Measurements from ENCODE around the gene SLC44A5. TPM values are rescaled to one million over a fixed set of nuclear protein-coding genes. Genes with fewer than 3 reads are reported as not detected.

Gene SLC44A5
- total RNA-seq, 1 experiment from 2014 or later: 0.18 TPM

- TF ChIP-seq REST (IDR thresholded peaks at IDR 0.05; ENCODE audit: insufficient read depth in 1 of 2, low read depth in 2 of 2, low read length in 1 of 2) (no peak), SIN3A (IDR thresholded peaks at IDR 0.05; ENCODE audit: borderline replicate concordance, insufficient read depth, low read depth, low read length) (no peak), CTCF (IDR thresholded peaks at IDR 0.05) (no peak), TCF7L2 (IDR thresholded peaks at IDR 0.05; ENCODE audit: low read depth, low read length) (no peak), POLR2AphosphoS5 (IDR thresholded peaks at IDR 0.05; ENCODE audit: low read depth, low read length) (no peak)
- no peaks in the 10 kb centered on the region for H3K27me3 ChIP-seq (ENCODE audit: control insufficient read depth, insufficient read depth, low read length)
- ATAC-seq (no peak), DNase-seq (ENCODE audit: low read depth, low spot score) (no peak)
- in situ Hi-C loops (cut with HindIII; ENCODE audit: low pct_unique_long_range_greater_than_20kb, low sequenced_read_pairs) (no loop called here), intact Hi-C loops (cut with micrococcal nuclease; ENCODE audit: unreplicated experiment) (no loop called here)
- BruUV-seq (replicated peaks): no TSS peak
- ChIA-PET CTCF (no interaction called here), POLR2A (no interaction called here)
- H3K36me3 ChIP-seq (ENCODE audit: control insufficient read depth, insufficient read depth, low read length): no peaks in the 10 kb centered on the region
- no peak overlapping the region for H3K4me3 ChIP-seq (ENCODE audit: low read depth in 2 of 2, low read length in 2 of 2)
- H3K27ac ChIP-seq (ENCODE audit: low read length): no peak overlapping the region
- no peaks in the 10 kb centered on the region for H3K4me1 ChIP-seq (ENCODE audit: control insufficient read depth, insufficient read depth, low read length)
- H3K9me3 ChIP-seq (ENCODE audit: control insufficient read depth, insufficient read depth, low read depth, low read length): no peaks in the 10 kb centered on the region
Measured at GRCh38 chr1:75166821-75167220, 444.1 kb downstream of the SLC44A5 start.

GRCh38 chr1:75165264-75165663 lies 445.6 kb downstream of the SLC44A5 start:
- intact Hi-C loops (cut with micrococcal nuclease; ENCODE audit: unreplicated experiment) (no loop called here), in situ Hi-C loops (cut with HindIII; ENCODE audit: low pct_unique_long_range_greater_than_20kb, low sequenced_read_pairs) (no loop called here)
- Histone ChIP-seq H3K27ac (ENCODE audit: low read length) (no peak overlapping the region), H3K27me3 (ENCODE audit: control insufficient read depth, insufficient read depth, low read length) (no peaks in the 10 kb centered on the region), H3K9me3 (ENCODE audit: control insufficient read depth, insufficient read depth, low read depth, low read length) (no peaks in the 10 kb centered on the region), H3K4me3 (ENCODE audit: low read depth in 2 of 2, low read length in 2 of 2) (no peak overlapping the region), H3K36me3 (ENCODE audit: control insufficient read depth, insufficient read depth, low read length) (no peaks in the 10 kb centered on the region), H3K4me1 (ENCODE audit: control insufficient read depth, insufficient read depth, low read length) (no peaks in the 10 kb centered on the region)
- CTCF ChIA-PET: no interaction called here
- DNase-seq (ENCODE audit: low read depth, low spot score) (no peak), ATAC-seq (no peak)
- BruUV-seq (replicated peaks): no TSS peak
- no peak for TF ChIP-seq TCF7L2 (IDR thresholded peaks at IDR 0.05; ENCODE audit: low read depth, low read length)
- TF ChIP-seq POLR2AphosphoS5 (IDR thresholded peaks at IDR 0.05; ENCODE audit: low read depth, low read length): no peak
- POLR2A ChIA-PET: no interaction called here

- CTCF ChIA-PET: no interaction called here
- Histone ChIP-seq H3K36me3 (ENCODE audit: control insufficient read depth, insufficient read depth, low read length) (no peaks in the 10 kb centered on the region), H3K27ac (ENCODE audit: low read length) (no peak overlapping the region), H3K27me3 (ENCODE audit: control insufficient read depth, insufficient read depth, low read length) (no peaks in the 10 kb centered on the region), H3K4me3 (ENCODE audit: low read depth in 2 of 2, low read length in 2 of 2) (no peak overlapping the region), H3K4me1 (ENCODE audit: control insufficient read depth, insufficient read depth, low read length) (no peaks in the 10 kb centered on the region), H3K9me3 (ENCODE audit: control insufficient read depth, insufficient read depth, low read depth, low read length) (no peaks in the 10 kb centered on the region; the same call in 1 of the 2 replicates)
- no TSS peak for BruUV-seq (replicated peaks)
- ATAC-seq (no peak), DNase-seq (ENCODE audit: low read depth, low spot score) (no peak)
- POLR2A ChIA-PET: no interaction called here
- in situ Hi-C loops (cut with HindIII; ENCODE audit: low pct_unique_long_range_greater_than_20kb, low sequenced_read_pairs): no loop called here
- intact Hi-C loops (cut with micrococcal nuclease; ENCODE audit: unreplicated experiment): no loop called here
- TF ChIP-seq TCF7L2 (IDR thresholded peaks at IDR 0.05; ENCODE audit: low read depth, low read length): no peak
- TF ChIP-seq POLR2AphosphoS5 (IDR thresholded peaks at IDR 0.05; ENCODE audit: low read depth, low read length): no peak
- no peak for TF ChIP-seq REST (IDR thresholded peaks at IDR 0.05; ENCODE audit: insufficient read depth in 1 of 2, low read depth in 2 of 2, low read length in 1 of 2)
- TF ChIP-seq SIN3A (IDR thresholded peaks at IDR 0.05; ENCODE audit: borderline replicate concordance, insufficient read depth, low read depth, low read length): no peak
- no peak for TF ChIP-seq CTCF (IDR thresholded peaks at IDR 0.05)
Measured at GRCh38 chr1:75159154-75159553, 451.8 kb downstream of the SLC44A5 start.

Measured in Panc1 (cell line).